GM12874 (cell line): ENCODE measurements around the gene TRNP1.
A peak's percentile ranks its signal among the peaks of the same experiment; 100 is the strongest.

Source experiments
- CTCF ChIP-seq: IDR thresholded peaks from 2 replicates; pipeline ENCODE4 v1.5.1; 2011; ENCODE audit warnings: low read depth, mild to moderate bottlenecking, control low read depth, low read length, moderate library complexity; ENCODE audit not compliant: insufficient read depth

The TRNP1 gene

DNA sequence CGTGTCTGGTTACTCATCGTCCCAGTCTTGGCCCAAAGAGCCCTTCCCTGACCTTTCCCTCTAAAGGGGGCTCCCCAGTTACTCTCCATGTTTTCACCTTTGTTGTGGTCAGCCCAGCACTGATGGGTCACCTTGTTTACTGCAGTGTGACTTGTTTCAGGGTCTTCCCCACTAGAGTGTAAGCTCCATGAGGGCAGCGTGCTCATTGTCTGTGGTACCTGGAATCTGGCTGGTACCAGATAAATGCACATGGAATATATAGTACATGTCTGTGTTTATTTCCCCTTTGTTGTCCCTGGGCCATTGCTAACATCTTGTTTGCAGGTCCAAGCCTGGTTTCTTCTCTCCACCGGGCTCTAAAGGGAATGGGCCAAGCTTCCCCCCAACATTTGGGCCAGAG is 41.9 kb downstream of the TRNP1 start:
- no peak for TF ChIP-seq CTCF

DNA sequence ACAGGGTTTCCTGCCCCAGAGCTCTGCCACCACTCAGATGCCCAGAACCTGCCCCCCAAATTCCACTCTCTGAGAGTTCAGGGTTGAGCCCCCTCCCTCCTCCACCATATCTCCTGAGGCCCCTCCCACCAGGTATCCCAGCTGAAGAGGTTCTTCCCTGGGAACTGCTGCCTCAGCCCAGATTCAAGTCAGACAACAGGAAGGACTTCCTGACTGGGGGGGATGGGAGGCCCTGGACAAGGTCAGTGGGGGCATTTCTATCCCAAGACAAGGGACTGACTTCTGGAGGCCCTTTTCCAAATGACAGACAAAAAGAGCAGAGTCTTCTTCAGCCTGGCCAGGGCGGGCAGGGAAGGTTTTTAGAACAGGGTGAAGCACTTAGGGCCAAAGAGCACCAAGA is 43.2 kb downstream of the TRNP1 start:
- no peak for TF ChIP-seq CTCF

GRCh38 chr1:27037518-27037917 is 44.0 kb downstream of the TRNP1 start:
- no peak for TF ChIP-seq CTCF

GRCh38 chr1:27038020-27038419 is 44.5 kb downstream of the TRNP1 start:
- no peak for TF ChIP-seq CTCF

DNA sequence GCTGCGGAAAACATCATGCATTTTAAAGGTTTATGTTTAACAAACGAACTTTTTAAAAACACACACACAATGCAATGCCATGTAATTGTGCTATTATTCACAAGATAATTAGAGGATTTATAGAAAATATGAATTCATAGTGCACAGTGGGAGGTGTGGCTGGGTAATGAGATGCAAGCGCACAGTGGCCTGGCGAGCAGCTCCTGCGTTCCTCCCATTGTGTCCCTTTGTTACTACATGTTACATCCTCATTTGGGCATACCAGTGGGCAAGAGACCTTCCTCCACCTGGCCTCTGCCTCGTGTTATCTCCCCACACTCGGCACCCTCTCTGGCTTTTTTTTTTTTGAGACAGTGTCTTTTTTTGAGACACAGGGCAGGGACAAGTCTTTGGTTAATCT is 49.2 kb downstream of the TRNP1 start:
- no peak for TF ChIP-seq CTCF

- peak; percentile 96 for TF ChIP-seq CTCF
Observed at GRCh38 chr1:27044613-27045151, 51.2 kb downstream of the TRNP1 start.

GRCh38 chr1:27045973-27046558 is 52.6 kb downstream of the TRNP1 start:
- TF ChIP-seq CTCF: peak; percentile 93
